Smooth muscle cell (in vitro differentiated cells): Measurements from ENCODE around the gene CCL24. TPM values are rescaled to one million over a fixed set of nuclear protein-coding genes. Genes with fewer than 3 reads are reported as not detected.

Source experiments
- DNase-seq: peaks from one replicate; lab custom pipeline; 2025; ENCODE audit not compliant: unreplicated experiment; lab: John Stamatoyannopoulos, UW
- H2AFZ ChIP-seq: fragments of 200-600 bp; sonication (generic); 2 replicates; pipeline ENCODE4 v1.6.0; 2016; ENCODE audit warnings: antibody characterized with exemption, low read depth, mild to moderate bottlenecking
- H3F3A ChIP-seq: fragments of 200-600 bp; sonication (generic); 2 replicates; pipeline ENCODE4 v1.6.0; 2017; ENCODE audit warnings: antibody characterized with exemption, low read depth
- H3K27ac ChIP-seq: fragments of 200-600 bp; sonication (generic); 2 replicates; pipeline ENCODE4 v1.5.1; 2016; ENCODE audit warnings: low read depth, mild to moderate bottlenecking
- H3K27me3 ChIP-seq: fragments of 200-600 bp; sonication (generic); 2 replicates; pipeline ENCODE4 v1.6.1; 2016; ENCODE audit warnings: low read depth, mild to moderate bottlenecking
- H3K36me3 ChIP-seq: fragments of 200-600 bp; sonication (generic); 2 replicates; pipeline ENCODE4 v1.5.1; 2016; ENCODE audit warnings: low read depth
- H3K4me1 ChIP-seq: fragments of 200-600 bp; sonication (generic); 2 replicates; pipeline ENCODE4 v1.5.1; 2016; ENCODE audit warnings: low read depth
- H3K4me2 ChIP-seq: fragments of 200-600 bp; sonication (generic); 2 replicates; pipeline ENCODE4 v1.6.0; 2016; ENCODE audit warnings: mild to moderate bottlenecking
- H3K4me3 ChIP-seq: fragments of 200-600 bp; sonication (generic); 2 replicates; pipeline ENCODE4 v1.5.1; 2016; ENCODE audit warnings: mild to moderate bottlenecking
- H3K79me2 ChIP-seq: fragments of 200-600 bp; sonication (generic); 2 replicates; pipeline ENCODE4 v1.6.0; 2016; ENCODE audit warnings: low read depth, mild to moderate bottlenecking
- H3K9ac ChIP-seq: fragments of 200-600 bp; sonication (generic); 2 replicates; pipeline ENCODE4 v1.6.0; 2016; ENCODE audit warnings: low read depth
- H3K9me3 ChIP-seq: fragments of 200-600 bp; sonication (generic); replicated peaks from 2 replicates; pipeline ENCODE4 v1.5.1; 2016; ENCODE audit warnings: low read depth
- H4K20me1 ChIP-seq: fragments of 200-600 bp; sonication (generic); 2 replicates; pipeline ENCODE4 v1.6.0; 2016; ENCODE audit warnings: low read depth
- WGBS: methylation state at CpG from one replicate; pipeline ENCODE4 v1.1.7; 2016; ENCODE audit warnings: low lambda C conversion rate; 5-methylcytosine and 5-hydroxymethylcytosine counted together
- polyA plus RNA-seq: library from polyadenylated mRNA; unstranded; fragments of >200 nt; fragmentation: Nextera tagmentation; extraction: Ambion mirVana; gene quantifications from 2 replicates; pipeline ENCODE4 v1.2.1, GENCODE V29; 2016
- total RNA-seq: library from RNA; depleted of rRNA; stranded (reverse); fragments of >200 nt; gene quantifications from 2 replicates; pipeline ENCODE4 v1.2.3, GENCODE V29; 2014
- TF ChIP-seq, protein P1 (sequence below): fragments of 200-600 bp; sonication (generic); IDR thresholded peaks from 2 replicates; pipeline ENCODE4 v1.5.1; 2017; ENCODE audit warnings: borderline replicate concordance, mild to moderate bottlenecking, antibody characterized with exemption; ENCODE audit not compliant: insufficient read depth, poor library complexity, severe bottlenecking

CCL24 gene
- total and polyA plus RNA-seq, 2 experiments from 2014 or later: not detected

DNA sequence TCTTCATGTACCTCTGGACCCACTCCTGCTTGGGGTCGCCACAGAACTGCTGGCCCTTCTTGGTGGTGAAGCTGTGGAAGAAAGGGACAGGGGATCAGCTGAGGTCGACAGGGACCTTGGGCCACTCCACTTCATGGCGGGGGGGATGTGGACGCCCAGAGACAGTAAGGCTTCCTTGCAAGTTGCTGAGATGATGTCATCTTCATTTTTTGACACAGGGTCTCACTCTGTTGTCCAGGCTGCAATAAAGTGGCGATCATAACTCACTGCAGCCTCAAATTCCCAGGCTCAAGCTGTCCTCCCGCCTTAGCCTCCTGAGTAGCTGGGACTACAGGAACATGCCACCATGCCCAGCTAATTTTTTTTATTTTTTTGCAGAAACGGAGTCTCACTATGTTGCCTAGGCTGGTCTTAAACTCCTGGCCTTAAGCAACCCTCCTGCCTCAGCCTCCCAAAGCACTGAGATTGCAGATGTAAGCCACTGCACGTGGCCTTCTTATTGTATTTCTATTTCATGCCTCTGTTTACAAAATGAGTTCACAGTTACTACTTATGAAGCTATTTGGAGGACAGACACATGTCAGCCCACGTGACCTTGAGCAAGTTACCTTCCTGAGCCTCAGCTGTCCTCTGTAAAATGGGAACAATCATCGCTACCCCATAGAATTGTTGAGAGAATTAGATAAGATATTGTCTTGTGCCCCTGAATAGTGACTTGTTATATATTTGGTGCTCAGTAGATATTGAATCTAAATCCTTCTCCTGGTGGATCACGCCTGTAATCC is 1.5 kb downstream of the CCL24 start:
- 87% methylated on average over 11 of the region's 11 CpGs for WGBS
- no peaks in the 10 kb centered on the region for H3K79me2 ChIP-seq
- DNase-seq: no peak
- H3K9ac ChIP-seq: no peak overlapping the region
- no peak overlapping the region for H3K27ac ChIP-seq
- H3F3A ChIP-seq: no peaks in the 10 kb centered on the region
- H3K4me3 ChIP-seq: no peak overlapping the region
- H3K9me3 ChIP-seq: no peaks in the 10 kb centered on the region
- H3K4me2 ChIP-seq: no peak overlapping the region
- TF ChIP-seq, protein P1, sequence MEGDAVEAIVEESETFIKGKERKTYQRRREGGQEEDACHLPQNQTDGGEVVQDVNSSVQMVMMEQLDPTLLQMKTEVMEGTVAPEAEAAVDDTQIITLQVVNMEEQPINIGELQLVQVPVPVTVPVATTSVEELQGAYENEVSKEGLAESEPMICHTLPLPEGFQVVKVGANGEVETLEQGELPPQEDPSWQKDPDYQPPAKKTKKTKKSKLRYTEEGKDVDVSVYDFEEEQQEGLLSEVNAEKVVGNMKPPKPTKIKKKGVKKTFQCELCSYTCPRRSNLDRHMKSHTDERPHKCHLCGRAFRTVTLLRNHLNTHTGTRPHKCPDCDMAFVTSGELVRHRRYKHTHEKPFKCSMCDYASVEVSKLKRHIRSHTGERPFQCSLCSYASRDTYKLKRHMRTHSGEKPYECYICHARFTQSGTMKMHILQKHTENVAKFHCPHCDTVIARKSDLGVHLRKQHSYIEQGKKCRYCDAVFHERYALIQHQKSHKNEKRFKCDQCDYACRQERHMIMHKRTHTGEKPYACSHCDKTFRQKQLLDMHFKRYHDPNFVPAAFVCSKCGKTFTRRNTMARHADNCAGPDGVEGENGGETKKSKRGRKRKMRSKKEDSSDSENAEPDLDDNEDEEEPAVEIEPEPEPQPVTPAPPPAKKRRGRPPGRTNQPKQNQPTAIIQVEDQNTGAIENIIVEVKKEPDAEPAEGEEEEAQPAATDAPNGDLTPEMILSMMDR: no peak
- H3K27me3 ChIP-seq: no peaks in the 10 kb centered on the region
- H2AFZ ChIP-seq: no peak overlapping the region
- H3K36me3 ChIP-seq: no peaks in the 10 kb centered on the region
- no peaks in the 10 kb centered on the region for H4K20me1 ChIP-seq
- H3K4me1 ChIP-seq: no peaks in the 10 kb centered on the region

DNA sequence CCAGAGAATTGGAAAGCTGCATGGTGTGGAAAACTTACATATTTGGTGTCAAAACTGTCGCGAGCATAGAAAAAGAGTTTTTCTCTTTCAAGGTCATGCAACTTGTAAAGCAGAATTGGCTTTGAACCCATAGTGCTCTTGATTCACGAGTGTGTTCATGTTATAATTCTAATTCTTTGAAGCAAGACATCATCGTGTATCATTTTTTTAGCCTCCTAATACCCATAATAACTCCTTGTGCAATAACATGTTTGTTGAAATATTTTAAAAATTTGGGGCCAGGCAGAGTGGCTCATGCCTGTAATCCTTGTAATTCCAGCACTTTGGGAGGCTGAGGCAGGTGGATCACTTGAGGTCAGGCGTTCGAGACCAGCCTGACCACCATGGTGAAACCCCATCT is 4.2 kb downstream of the CCL24 start:
- no peaks in the 10 kb centered on the region for H3K4me1 ChIP-seq
- H4K20me1 ChIP-seq: no peaks in the 10 kb centered on the region
- H3K27me3 ChIP-seq: no peaks in the 10 kb centered on the region
- WGBS: 77% methylated on average over 6 of the region's 6 CpGs
- no peaks in the 10 kb centered on the region for H3K9me3 ChIP-seq
- H3K27ac ChIP-seq: no peak overlapping the region
- H3F3A ChIP-seq: no peaks in the 10 kb centered on the region
- no peak for DNase-seq
- H3K9ac ChIP-seq: no peak overlapping the region
- H3K79me2 ChIP-seq: no peaks in the 10 kb centered on the region
- TF ChIP-seq, protein P1: no peak
- H3K4me3 ChIP-seq: no peak overlapping the region
- H3K4me2 ChIP-seq: no peak overlapping the region
- H3K36me3 ChIP-seq: no peaks in the 10 kb centered on the region
- no peak overlapping the region for H2AFZ ChIP-seq

DNA sequence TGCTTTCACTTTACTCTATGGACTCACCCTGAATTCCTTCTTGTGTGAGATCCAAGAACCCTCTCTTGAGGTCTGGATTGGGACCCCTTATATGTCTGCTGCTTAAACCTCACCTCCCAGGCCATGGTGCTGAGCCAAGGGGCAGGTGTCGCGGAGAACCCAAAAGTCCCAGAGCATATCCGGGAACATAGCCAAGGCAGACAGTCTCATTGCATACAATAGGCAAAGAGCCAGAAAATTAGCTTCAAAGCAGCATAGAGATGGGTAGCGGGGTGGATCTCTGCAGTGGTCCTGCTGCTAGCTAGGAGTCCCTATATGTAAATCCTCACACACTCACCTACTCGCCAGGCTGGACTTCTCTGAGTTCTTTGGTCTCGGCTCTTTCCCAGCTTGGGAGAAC is 5.5 kb downstream of the CCL24 start:
- Histone ChIP-seq H2AFZ (no peak overlapping the region), H3K4me2 (no peak overlapping the region), H3K4me3 (no peak overlapping the region), H3K27me3 (no peaks in the 10 kb centered on the region), H3F3A (no peaks in the 10 kb centered on the region), H4K20me1 (no peaks in the 10 kb centered on the region), H3K9me3 (no peaks in the 10 kb centered on the region), H3K27ac (no peak overlapping the region), H3K4me1 (no peaks in the 10 kb centered on the region), H3K9ac (no peak overlapping the region), H3K36me3 (no peaks in the 10 kb centered on the region), H3K79me2 (no peaks in the 10 kb centered on the region)
- no peak for DNase-seq
- TF ChIP-seq, protein P1: no peak
- 97% methylated on average over 6 of the region's 6 CpGs for WGBS

DNA sequence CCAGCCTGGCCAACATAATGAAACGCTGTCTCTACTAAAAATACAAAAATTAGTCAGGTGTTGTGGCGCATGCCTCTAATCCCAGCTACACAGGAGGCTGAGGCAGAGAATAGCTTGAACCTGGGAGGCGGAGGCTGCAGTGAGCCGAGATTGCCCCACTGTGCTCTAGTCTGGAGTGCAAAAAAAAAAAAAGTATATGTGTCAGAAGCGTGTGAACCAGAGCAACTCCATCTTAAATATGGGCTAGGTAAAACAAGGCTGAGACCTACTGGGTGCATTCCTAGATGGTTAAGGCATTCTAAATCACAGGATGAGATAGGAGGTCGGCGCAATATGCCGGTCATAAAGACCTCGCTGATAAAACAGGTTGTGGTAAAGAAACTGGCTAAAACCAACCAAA is 6.2 kb downstream of the CCL24 start:
- Histone ChIP-seq H4K20me1 (no peaks in the 10 kb centered on the region), H3K4me1 (no peaks in the 10 kb centered on the region), H3K27ac (no peak overlapping the region), H3K4me3 (no peak overlapping the region), H2AFZ (no peak overlapping the region), H3K9me3 (no peaks in the 10 kb centered on the region), H3K4me2 (no peak overlapping the region), H3K27me3 (no peaks in the 10 kb centered on the region), H3K9ac (no peak overlapping the region), H3K36me3 (no peaks in the 10 kb centered on the region), H3K79me2 (no peaks in the 10 kb centered on the region), H3F3A (no peaks in the 10 kb centered on the region)
- DNase-seq: no peak
- WGBS: 85% methylated on average over 9 of the region's 9 CpGs
- TF ChIP-seq, protein P1: no peak
